COR-L47 (cell line): Measurements from ENCODE around the gene GNPTG.
A peak's percentile ranks its signal among the peaks of the same experiment; 100 is the strongest.

Source experiments
- DNase-seq: peaks from one replicate; lab custom pipeline; 2025; lab: John Stamatoyannopoulos, UW

Gene GNPTG

DNA sequence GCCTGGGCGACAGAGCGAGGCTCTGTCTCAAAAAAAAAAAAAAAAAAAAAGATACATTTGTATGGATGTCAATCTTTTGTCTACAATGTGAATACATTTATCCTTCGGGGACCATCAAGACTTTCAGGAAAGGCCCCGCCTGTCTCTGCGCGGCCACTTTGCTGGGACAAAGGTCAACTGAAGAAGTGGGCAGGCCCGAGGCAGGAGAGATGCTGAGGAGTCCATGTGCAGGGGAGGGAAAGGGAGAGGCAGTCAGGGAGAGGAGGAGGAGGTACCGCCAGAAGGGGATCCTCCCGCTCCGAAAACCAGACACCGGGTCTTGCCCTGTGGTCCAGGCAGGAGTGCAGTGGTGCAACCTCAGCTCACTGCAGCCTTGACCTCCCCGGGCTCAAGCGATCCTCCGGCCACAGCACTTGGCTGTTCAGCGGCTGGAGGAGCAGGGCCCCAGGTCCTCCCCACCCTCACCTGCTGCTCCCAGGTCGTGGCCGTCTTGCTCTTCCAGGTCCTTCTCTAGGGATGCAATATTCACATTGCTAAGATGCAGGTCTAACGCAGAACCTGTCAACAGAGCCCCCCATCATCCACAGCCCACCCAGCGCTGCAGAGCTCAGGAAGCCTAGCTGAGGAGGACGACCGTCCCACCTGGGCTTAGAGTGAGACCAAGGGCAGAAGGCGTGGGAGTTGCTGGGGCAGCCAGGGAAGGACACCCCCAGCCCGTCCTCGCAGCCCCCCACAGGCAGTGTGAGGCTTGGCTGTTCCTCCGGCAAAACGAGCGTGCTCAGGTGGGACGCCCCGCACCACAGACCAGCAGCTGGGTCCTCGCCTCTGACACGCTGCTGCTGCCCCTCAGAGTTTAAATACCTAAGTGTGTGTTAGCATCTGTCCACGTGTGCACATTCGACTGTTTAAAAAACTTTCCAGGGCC, 19.6 kb downstream of the GNPTG start:
- DNase-seq, result no peak

DNA sequence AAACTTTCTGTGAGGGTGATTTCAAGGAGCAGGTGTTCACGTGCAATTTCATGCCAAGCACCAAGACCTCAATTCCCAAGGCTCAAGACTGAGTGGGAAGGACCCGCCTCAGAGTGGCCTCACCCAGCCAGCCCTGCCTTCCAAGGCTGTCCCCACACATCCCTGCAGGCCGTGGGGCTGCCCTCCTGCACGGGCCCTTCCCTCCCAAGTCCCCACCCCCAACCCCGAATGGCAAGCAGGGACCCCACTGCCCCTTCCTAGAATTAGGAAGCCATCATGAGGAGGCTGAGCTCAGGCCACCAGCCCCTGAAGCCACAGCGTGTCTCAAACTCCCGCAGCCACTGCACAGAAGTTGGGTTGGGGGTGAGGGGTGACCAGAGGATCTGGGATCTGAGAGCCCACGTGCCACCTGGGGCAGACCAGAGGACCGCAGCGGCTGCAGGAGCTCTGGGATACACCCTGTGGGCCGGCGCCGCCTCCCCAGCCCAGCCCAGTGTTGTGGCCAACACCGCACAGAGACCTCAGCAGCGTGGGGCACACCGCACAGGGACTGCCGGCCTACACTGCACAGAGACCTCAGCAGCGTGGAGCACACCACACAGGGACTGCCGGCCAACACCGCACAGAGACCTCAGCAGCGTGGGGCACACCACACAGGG, 20.7 kb downstream of the GNPTG start:
- DNase-seq, result no peak

DNA sequence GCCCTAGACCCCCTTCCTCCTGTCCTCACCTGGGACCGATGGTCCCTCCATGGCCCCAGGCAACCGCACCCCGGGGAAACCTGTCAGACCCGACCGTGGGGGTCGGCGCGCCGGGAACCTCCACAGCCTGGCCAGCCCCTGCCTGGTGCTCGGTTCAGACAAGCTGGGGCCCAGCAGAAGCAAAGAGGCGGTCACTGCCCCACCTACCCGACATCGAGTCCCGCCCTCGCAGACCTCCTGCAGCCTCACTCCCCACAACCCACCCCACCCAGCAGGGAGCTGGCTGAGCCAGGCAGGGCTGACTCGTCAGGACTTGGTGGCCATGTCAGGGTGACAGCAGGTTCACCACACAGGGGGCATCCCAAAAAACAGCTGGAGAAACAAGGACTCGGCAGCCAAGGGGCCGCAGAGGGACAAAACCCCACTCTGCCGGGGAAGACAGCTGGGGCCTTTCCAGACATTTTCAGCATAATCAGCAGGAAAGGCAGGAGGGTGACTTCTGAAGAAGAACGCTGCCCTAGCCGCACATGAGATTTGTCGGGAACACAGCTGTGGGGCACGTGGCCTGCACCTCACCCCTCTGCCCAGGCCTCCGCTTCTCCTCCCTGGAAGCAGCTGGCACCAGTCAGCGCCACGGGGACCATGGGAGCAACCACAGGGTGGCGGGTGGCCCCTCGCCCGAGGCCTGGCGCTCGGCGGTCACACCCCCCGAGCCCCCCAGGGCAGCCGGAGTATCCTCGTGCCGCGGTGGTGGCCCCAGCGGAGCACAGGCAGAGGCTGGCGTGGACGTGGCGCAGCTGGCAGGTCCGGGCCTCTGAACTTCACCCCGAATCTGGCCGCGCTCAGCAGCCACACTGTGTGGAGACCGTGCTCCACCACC, 22.9 kb downstream of the GNPTG start:
- no peak for DNase-seq

DNA sequence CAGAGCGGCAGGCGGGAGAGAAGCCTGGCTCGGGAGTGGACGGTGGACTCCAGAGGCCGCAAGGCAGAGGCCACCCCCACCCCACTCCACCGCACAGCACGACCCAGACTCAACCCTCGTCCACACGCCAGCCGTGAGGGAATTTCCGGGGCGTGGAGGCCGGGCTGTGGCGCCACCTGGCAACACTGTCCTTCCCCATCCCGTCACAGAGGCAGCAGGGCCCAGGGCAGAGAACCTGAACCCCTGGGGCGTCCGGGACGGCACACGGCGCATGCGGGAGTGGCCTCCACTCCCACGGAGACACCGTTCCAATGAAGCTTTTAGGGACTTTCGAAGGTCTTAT, 23.5 kb downstream of the GNPTG start:
- DNase-seq, result no peak

DNA sequence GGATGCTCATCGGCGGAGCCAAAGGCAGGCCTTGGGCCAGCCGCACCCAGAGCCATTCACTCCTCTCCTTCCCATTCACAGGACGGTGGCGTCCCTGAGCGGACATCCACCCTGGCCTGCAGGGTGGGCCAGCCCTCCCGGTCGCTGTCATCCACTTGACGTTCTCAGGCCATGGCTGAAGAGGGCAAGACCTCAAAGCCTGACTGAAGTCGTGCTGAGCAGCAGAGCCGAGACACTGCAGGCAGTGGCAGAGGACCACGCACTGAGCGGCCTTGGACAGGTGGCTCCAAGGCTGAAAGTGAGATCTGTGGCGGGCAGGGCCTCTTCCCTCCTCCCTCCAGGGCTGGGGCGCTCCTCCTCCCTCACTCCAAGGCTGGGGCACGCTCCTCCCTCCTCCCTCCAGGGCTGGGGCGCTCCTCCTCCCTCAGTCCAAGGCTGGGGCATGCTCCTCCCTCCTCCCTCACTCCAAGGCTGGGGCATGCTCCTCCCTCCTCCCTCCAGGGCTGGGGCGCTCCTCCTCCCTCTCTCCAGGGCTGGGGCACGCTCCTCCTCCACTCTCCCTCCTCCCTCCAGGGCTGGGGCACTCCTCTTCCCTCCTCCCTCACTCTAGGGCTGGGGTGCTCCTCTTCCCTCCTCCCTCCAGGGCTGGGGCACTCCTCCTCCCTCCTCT, 24.1 kb downstream of the GNPTG start:
- no peak for DNase-seq

DNA sequence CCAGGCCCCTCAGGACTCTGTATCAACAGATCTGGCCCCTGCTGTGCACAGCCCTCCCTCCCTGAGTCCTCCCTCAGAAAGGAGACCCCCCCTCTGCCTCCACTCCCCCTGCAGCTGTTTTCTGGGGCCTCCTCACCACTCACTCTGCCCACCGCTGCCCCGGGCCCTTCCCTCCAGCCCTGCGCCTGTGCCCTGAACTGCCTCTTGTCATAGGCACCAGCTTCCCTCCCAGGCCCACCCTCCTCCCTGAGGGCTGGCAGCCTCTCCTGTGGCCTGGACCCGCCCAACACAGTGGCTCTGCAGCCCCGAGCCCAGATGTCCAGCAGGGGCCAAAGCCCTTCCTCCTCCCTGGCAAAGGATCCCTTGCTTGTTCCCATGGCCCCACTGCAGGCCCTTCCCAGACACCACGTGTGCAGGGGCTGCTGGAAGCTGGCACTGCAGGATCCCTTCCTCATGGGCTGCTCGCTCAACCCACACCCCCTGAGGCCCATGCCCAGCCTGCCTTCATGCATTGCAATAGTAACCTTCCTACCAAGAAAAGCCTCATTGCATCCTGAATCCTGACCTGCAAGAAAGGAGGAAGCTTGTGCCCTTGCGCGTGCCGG, 25.8 kb downstream of the GNPTG start:
- DNase-seq, result no peak

DNA sequence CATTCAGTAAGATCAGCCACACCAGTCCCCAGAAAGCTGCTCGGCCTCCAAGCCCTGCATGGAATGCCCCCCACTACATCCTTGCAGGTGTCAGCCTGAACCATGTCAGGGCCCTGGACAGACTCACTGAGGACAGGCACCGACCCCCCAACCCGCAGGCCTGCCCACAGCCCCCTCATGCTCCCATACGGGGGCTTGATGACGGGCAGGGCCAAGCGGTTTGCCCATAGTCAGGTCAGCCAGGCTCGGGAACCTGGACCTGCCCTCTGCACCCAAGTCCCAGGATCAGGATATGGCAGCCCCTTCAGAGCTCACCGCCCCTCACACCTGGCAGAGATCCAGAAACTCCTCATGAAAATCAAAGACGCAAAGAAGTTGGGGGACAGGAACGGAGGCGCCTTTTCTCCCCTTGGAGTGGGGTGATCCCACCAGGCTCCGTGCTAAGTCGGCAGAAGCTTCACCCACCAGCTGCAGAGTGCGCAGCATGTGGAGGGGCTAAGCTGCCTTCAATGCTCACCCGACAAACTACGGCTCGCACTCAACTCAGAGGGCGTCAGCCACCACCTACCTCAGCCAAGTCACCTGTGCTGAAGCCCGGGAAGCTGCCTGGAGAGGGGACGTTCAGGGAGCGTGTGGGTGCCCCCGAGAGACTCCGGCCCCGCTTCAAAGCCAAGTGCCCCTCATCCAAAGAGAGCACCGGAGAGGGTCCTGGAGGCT, 26.5 kb downstream of the GNPTG start:
- DNase-seq, result no peak

DNA sequence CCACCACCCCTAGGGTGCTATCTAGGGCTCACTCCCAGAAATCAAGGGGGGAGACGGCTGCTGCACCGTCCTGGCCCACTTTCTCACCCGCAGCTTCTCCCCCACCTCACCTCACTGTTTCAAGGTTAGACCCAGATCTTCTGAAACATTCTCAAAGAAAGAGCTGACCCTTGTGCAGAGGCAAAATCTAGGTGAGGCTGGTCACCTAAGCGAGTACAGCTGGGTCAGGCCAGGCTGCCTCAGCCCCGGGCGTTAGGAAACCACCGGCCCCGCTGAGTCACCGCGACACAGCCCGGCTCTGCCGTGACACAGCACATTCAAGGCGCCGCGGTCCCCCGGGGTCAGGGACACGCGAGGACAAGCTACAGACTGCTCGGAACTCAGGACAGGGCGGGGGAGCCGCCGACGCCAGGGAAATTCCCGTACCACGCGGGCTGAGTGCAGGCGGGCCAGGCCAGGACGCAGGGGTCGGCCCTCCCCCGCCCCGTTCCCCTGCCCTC, 27.1 kb downstream of the GNPTG start:
- peak; percentile 18 for DNase-seq

DNA sequence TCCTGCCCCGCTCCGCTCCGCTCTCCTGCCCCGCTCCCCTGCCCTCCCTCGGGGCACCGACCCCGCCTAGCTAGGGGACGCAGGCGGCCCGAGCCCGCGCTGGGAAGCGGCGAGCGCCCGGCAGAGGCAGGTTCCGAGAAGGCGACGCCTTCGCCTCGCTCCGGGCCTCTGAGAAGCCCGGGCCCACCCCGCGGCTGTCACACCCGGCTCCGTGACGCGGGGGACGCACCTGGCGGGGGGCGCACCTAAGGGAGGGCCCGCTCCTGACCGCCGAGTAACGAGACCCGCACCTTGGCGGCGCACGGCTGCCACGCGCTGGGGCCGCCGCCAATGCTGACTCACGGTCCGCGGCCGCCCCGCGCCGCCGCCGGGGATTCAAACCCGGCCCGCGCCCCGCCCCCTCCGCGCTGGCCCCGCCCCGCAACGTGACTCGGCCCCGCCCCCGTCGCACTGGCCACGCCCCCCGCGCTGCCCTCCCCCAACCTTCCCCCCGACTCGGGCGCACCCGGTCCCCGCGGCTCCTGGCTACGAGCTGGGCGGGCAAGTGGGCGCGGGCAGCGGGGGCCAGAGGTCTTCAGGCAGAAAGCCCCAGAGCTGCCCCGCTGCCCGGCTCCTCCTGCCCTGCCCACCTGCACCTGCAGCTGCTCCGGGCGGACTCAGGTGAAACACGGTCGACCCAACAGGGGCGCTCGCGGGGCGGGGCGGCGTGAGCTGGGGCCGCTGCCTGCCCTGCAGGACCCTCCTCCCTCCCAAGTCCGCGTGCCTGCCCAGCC, 27.8 kb downstream of the GNPTG start:
- peak; percentile 65 for DNase-seq

DNA sequence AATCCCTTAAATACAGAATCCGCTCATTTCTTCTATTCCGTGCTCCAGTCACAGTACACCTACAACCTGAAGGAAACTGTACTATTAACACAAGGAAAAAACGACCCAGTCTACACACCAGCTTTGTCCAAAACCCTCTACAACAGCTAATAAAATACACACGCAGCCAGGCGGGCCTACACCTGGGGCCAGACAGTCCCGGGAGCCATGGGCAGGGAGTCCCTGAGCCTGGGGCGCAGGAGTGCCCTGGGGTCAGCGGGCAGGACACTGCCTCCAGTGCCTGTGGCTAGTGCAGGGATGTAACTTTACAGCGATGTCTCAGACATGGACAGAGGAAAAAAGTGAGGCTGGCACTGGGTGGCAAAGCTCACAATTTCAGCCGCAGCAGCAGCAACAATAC, 28.5 kb downstream of the GNPTG start:
- DNase-seq, result no peak

DNA sequence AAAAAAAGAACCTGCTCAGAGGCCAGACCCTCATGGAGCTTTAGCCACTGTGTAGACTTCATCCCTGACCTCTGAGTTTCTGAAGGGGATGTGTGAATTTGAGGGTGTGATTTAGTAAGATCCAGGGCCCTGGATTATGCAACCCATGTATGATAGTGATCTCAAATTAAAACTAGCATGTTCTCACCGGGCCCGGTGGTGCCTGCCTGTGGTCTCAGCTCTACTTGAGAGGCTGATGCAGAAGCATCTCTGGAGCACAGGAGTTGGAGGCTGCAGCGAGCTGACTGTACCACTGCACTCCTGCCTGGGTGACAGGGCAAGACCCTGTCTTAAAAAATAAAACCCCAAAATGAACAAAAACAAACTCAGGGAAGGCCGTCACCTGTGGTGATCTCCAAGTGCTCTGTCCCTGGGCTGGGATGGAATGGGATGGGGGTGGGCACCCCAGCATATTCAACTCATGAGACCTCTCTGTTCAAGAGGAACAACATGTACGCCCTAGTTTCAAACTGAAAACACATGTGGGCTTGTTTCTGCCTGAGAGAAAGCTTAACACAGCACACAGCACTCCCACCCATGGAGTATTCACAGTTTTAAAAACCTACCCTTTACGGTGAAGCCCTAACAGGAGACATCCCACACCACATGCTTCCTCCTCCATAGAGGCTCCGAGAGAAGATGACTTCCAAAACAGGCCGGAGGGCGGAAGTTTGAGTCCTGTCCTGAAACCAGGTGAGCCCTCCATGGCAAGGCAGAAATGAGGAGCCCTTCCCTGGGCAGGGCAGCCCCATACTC, 30.1 kb downstream of the GNPTG start:
- no peak for DNase-seq

DNA sequence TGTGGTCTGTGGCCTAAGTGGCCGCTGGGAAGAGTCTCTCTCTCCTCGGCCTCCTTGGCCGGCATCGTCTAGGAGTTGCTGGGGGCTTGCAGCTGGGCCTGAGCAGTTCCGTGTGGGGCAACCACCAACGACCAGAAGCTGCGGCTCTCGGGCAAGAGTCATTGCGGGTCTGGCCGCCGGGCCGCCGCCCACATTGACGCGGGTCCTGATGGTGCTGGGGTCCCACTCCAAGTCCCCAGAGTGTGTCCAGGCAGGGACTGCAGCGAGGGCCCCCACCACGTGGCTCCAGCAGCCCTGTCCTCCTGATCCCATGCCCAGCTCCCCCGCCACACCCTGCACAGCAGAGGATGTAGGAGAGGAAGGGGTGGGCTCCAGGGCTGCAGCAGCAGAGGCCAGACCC, 31.8 kb downstream of the GNPTG start:
- DNase-seq, result no peak

DNA sequence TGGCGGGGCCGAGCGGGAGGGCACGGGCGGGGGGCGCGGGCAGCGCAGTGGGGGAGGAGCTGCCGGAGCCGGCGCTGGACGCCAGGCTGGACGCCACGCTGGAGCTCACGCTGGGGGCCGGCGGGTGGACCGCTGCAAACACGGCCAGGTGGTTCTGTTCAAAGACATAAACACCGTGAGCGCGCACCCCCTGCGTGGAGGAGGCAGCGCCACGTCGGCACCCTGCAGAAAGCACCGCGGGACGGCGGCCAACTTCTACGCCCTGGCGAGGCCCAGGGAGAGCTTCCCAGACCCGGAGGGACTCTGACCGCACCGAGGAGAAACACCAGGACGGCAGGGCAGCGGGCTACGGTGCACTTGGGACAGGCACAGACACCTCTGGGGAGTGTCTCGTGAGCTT, 33.5 kb downstream of the GNPTG start:
- peak; percentile 92 for DNase-seq

DNA sequence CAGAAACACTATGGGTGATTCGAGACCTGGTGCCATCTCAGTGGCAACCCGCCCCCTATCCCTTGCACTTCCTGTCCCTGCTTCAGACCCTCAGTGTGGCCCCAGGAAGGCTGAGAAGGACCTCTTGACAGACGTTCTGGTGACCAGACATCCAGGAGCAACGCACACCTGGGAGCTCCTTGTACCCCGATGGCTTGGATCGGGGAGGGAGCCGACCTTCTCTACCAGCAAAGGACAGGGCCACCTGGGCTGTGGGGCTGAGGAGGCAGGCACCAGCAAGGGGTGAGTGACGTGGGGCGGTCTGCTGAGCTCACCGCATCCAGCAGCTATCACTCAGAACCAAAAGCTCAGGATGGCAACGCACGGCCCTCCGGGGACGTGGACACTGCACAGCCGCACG, 35.6 kb downstream of the GNPTG start:
- DNase-seq, result no peak

DNA sequence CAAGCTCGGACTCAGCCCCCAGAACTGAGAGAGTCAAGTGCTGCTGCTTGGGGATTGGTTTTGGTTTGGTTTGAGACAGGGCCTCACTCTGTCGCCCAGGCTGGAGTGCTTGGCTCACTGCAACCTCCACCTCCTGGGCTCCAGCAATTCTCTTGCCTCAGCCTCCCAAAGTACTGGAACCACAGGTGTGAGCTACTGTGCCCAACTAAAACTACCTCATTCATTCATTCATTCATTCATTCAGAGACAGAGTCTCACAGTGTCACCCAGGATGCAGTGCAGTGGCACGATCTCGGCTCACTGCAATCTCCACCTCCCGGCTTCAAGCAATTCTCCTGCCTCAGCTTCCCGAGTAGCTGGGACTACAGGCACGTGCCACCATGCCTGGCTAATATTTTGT, 38.0 kb downstream of the GNPTG start:
- no peak for DNase-seq

DNA sequence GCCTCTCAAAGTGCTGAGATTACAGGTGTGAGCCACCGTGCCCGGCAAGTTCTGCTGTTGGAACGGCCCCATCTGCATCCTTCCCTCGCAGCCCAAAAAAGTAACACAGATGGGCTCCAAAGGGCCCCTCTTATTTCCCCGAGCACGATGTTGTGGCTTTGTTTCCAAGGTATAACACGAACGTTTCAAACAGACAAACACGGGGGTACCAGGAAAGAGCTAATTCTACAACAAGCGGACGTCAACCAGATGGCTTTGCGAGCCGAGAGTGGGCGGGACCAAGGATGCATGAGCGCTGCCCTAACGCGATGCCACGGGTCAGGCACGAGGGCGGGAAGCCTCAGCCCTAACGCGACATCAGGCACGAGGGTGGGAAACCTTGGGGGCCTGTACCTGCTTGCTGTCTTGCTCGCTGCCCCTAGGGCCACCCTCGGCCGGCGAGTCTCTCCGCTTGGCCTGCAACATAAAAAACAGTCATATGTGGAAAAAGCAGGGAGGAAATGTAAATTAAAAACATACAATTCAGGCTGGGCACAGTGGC, 38.6 kb downstream of the GNPTG start:
- no peak for DNase-seq

DNA sequence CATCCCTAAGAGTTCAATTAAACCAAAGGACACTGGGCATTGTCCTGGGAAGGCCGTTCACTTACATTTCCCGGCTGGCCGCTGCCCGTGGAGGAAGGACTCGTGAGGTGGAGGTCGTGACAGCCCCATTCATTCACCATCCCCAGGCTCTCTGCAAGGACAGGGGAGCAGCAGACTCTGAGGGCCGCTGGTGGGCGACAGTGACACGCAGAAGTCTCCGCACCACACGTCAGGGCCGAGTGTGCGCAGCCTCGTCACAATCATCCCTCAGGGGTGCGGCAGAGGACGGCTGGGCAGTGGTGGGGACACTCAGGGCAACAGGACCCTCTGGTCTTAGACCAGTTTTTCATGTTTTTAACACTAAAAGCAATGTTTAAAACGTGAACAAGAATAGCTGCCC, 41.1 kb downstream of the GNPTG start:
- no peak for DNase-seq

DNA sequence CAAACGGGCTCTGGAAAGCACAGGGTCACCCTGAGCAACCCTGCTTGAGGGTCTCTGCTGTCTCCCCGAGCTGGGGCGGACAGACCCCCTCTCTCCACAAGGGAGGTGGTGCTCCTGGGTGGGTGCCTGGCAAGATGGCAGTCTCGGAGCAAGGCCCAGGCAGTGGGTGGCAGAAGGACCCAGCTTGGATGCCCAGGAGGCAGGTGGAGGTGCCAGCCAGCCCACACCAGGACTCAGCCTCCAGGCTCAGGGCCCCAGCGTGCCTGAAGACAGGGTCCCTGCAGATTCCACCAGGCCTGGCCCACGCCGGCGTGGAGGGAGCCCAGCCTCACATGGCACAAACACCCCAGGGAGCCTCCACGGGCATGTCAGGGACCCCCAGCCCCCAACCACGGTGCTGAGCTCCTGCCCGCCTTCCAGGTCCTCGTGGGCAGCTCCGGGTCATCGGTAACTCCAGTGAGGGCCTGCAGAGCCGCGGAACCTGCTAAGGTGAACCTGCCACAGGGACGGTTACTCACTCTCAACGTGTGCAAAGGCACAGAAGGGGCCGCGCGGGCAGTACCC, 42.0 kb downstream of the GNPTG start:
- DNase-seq, result no peak
